Activated CD4-positive, alpha-beta T cell treated with anti-CD3 and anti-CD28 coated beads, Interleukin-2, amount 10 ng/mL, durations not matched to agents 7 days and 5 days (primary cell): ENCODE results near the gene MPRIP. TPM values are rescaled to one million over a fixed set of nuclear protein-coding genes. Genes with fewer than 3 reads are reported as not detected.
A peak's percentile ranks its signal among the peaks of the same experiment; 100 is the strongest.

ENCODE experiments used
- CTCF ChIA-PET: fragments of 350-600 bp; sonication (Branson Sonifier 250); formaldehyde crosslinking; loops from one replicate; lab custom pipeline; 2021; ENCODE audit warnings: antibody characterized with exemption; lab: Charles Lee
- POLR2A ChIA-PET: fragments of 350-600 bp; sonication (Branson Sonifier 250); formaldehyde crosslinking; loops from one replicate; lab custom pipeline; 2021; ENCODE audit warnings: antibody characterized with exemption; lab: Charles Lee
- DNase-seq: peaks from one replicate; pipeline ENCODE4 v3.0.0-alpha.2; 2020
- H3K27ac Mint-ChIP-seq: one replicate; pipeline ENCODE4 v1.8.0; 2021; ENCODE audit warnings: mild to moderate bottlenecking, moderate library complexity, mixed read lengths
- H3K27me3 Mint-ChIP-seq: one replicate; pipeline ENCODE4 v1.8.0; 2021; ENCODE audit warnings: mixed read lengths
- H3K36me3 Mint-ChIP-seq: one replicate; pipeline ENCODE4 v1.8.0; 2021; ENCODE audit warnings: low read depth, mixed read lengths
- H3K4me1 Mint-ChIP-seq: one replicate; pipeline ENCODE4 v1.8.0; 2021; ENCODE audit warnings: mixed read lengths
- H3K4me3 Mint-ChIP-seq: one replicate; pipeline ENCODE4 v1.8.0; 2021; ENCODE audit warnings: mild to moderate bottlenecking, moderate library complexity, mixed read lengths
- H3K9me3 Mint-ChIP-seq: one replicate; pipeline ENCODE4 v1.8.0; 2021; ENCODE audit warnings: mixed read lengths
- total RNA-seq, 2 experiments: library from RNA; stranded (reverse); gene quantifications; one replicate each; pipeline ENCODE4 v1.2.3, GENCODE V29; 2021

Gene MPRIP
- total RNA-seq, 2 experiments from 2014 or later, result 234 to 261 TPM

DNA sequence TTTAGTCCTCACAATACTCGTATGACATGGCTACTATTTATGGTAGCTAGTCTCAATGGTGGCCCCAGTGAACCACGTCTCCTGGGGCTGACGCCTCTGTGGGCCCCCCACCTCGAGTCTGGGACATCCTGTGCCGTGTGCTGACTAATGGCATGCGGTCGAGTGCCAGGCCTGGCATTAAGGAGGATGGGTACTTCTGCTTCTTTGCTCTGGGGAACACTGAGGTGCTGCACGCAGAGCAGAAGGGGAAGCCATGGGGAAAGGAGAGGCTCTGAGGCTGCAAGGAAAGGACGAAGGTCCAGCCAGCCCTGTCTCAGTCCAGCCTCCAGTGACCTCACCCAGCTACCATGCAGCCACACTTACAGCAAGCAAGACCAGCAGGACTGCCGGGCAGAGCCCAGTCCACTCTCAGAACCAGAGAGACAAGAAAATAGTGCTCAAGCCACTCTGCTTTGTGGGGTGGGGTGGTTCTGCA lies 5.7 kb upstream of the MPRIP start:
- CTCF ChIA-PET, result interaction anchor here (0.9 to 1.5 kb wide), 3 partner anchors 11 to 21 kb away, joined by 3 to 4 read pairs (median 3); no protein-coding TSS in a partner anchor
- no peak for DNase-seq
- Mint-ChIP-seq H3K4me1 (peaks cover 7% of the 10 kb centered on the region), H3K36me3 (no peaks in the 10 kb centered on the region), H3K4me3 (no peak overlapping the region), H3K9me3 (no peaks in the 10 kb centered on the region), H3K27ac (no peak overlapping the region), H3K27me3 (peaks cover 3% of the 10 kb centered on the region)
- POLR2A ChIA-PET, result no interaction called here

DNA sequence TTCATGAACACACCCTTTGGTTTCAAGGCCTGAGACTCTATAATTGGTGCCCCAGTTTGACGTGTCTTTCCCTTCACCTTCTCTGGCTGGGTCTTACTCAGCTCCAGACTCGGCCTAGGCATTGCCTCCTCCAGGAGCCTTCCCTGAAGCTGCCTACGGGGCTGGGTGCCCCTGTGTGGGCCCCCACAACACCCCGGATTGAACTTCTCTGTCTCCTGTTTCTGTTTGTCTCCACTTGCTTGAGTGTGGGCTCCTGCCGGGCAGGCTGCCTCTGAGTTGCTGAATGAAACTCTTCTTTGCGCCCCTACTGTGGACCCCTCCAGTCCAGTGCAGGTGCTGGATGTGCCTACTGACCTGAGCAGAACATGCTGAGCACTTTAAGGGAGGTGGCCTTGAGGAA lies 2.3 kb upstream of the MPRIP start:
- H3K36me3 Mint-ChIP-seq, result no peaks in the 10 kb centered on the region
- no peaks in the 10 kb centered on the region for H3K9me3 Mint-ChIP-seq
- CTCF ChIA-PET, result no interaction called here
- peaks cover 31% of the 10 kb centered on the region for H3K4me1 Mint-ChIP-seq
- POLR2A ChIA-PET, result no interaction called here
- no peak overlapping the region for H3K4me3 Mint-ChIP-seq
- peaks cover 1% of the 10 kb centered on the region for H3K27me3 Mint-ChIP-seq
- no peak overlapping the region for H3K27ac Mint-ChIP-seq
- DNase-seq, result no peak

DNA sequence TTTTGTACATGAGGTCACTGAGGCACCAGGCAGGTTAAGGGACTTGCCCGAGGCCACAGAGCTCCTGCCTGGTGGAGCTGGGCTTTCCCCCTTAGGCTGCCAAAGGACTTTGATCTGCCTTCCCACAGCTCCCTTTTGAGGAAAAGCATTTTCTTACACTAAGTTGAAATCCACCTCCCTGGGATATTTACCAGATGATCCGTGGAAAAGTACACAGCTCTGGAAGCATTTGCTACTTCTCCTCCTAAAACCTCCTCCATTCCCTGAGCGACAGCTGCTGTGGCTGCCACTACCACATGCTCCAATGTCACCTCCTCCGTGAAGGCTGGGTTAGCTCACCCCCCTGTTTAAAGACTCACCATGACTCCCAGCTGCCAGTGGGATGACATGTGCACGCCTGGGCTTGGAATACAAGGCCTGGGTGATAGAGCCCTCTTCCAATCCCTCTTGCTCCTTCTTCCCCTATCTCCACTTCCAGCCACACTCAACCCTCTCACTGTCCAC lies 1.2 kb upstream of the MPRIP start:
- H3K36me3 Mint-ChIP-seq, result peaks cover 1% of the 10 kb centered on the region
- CTCF ChIA-PET, result interaction anchor here (0.7 to 1.2 kb wide), 2 partner anchors 14 to 40 kb away, joined by 3 read pairs; no protein-coding TSS in a partner anchor
- POLR2A ChIA-PET, result interaction anchor here (0.5 to 0.6 kb wide), 2 partner anchors 55 to 238 kb away, joined by 3 to 5 read pairs; no protein-coding TSS in a partner anchor

DNA sequence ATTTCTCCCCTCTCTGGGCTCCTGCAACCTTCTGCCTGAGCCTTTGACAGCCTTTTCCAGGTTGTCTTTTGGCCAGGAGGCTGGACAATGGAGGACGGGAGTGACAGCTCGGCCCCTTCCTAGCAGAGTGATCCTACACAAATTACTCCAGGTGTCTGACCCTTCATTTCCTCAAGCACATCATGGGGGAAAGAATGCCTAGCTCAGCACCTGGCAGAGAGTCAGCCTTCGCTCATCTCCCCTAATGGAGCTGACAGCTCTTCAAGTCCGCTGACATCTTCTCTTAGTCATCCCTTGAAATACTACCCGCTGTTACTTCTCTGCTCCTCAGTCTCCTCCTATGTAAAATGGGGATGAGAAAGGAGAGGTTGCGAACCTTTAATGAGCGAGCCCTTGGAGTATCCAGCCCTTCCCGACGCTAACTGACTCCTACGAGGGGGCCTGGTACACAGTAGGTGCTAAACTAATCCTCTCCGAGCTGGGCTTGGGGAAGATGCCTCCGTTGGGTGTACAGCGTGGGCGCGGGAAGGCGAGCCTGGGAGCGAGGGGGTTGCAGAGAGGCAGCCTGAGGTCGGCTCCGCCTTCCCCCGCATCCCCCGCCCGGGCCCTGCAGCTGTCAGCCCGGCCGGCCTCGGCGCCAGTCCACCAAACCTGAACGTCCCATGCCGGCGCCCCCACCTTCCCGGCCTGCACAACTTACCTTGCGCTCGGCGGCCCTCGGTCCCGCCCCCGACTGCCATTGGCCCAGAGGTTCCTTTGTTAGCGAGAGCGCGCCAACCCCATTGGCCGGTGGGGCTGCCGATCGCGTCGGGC lies 480 bp upstream of the MPRIP start:
- Mint-ChIP-seq H3K27ac (peak overlapping the region; percentile 69), H3K4me1 (peaks cover 46% of the 10 kb centered on the region), H3K9me3 (peaks cover 3% of the 10 kb centered on the region), H3K36me3 (peaks cover 4% of the 10 kb centered on the region), H3K27me3 (no peaks in the 10 kb centered on the region), H3K4me3 (peak overlapping the region; percentile 67)
- peak; percentile 97 for DNase-seq
- POLR2A ChIA-PET, result interaction anchor here (0.5 to 0.6 kb wide), 2 partner anchors 54 to 237 kb away, joined by 3 to 5 read pairs; no protein-coding TSS in a partner anchor
- CTCF ChIA-PET, result interaction anchor here (0.6 to 1.4 kb wide), 5 partner anchors 10 to 239 kb away, joined by 3 read pairs; partner anchors contain the start of gene COPS3

More for the DNA sequence above, 1.2 kb upstream of the MPRIP start:
- Mint-ChIP-seq H3K27ac (peak overlapping the region; percentile 69), H3K4me3 (peak overlapping the region; percentile 67), H3K27me3 (no peaks in the 10 kb centered on the region), H3K9me3 (peaks cover under 1% of the 10 kb centered on the region), H3K4me1 (peaks cover 40% of the 10 kb centered on the region)
- no peak for DNase-seq

DNA sequence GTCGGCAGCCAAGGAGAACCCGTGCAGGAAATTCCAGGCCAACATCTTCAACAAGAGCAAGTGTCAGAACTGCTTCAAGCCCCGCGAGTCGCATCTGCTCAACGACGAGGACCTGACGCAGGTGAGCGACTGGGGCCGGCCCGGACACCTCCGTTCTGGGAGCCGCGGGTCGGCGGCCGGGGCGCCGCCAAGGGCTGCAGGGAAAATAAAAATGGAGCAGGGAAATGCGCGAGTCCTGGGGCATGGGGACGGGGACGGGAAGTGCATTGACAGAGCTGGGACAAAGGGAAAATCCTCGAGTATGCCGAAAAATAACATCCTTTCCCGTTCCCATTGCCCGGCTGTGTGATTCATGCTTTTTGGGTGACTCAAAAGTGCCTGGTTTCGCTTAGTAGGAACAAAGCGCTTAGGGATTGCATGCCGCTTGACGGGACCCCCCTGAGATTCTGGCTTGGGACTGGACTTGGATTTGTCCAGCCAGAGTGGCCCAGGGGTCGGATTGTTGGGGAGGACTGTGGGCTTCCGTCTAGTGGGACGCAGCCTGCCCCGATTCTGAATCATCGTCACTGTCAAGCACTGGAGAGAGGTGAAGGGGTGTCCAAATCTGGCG lies 699 bp downstream of the MPRIP start:
- CTCF ChIA-PET, result interaction anchor here (1.4 to 2.1 kb wide), 3 partner anchors 10 to 238 kb away, joined by 3 to 7 read pairs (median 4); partner anchors contain the start of gene COPS3
- Mint-ChIP-seq H3K36me3 (peaks cover 4% of the 10 kb centered on the region), H3K4me1 (peaks cover 52% of the 10 kb centered on the region), H3K4me3 (peak overlapping the region; percentile 97), H3K27me3 (no peaks in the 10 kb centered on the region), H3K9me3 (peaks cover 3% of the 10 kb centered on the region), H3K27ac (peak overlapping the region; percentile 84)
- POLR2A ChIA-PET, result no interaction called here
- peak; percentile 26 for DNase-seq

DNA sequence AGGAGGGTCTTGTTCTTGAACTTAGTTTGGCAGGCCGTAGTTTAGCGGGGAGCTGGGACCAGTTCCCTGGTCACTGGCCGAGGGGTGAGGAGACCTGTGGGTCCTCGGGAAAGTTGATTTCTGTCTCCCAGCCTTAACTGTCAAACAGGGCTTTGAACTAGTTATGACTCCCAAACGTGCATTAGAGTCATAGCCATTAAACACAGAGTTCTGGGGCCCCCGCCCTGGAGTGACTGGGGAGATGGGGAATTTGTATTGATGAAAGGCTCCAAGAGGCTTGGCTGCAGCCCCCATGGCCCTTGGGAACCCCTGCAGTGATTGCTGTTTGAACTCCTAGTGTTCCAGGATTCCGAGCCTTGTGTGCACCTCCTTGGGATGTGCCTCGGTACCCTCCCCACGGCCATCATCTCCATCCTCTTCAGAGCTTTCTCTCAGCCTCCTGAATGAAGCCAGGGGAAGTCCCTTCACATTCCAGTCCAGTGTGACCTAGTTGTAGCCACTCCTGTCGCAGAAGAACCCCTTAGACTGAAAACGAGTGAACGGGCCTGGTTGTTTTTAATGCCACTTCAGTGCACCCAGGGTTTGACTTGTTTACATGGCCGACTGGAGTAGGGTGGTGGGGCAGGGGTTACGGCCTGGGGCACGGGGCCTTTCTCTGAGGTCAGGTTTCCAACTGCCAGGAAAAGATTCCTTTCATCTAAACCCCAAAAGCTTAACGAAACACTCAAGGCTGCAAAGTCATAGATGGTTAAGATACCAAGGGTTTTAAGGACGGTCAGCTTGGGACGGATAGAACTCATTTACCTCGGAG lies 1.4 kb downstream of the MPRIP start:
- Mint-ChIP-seq H3K36me3 (peaks cover 4% of the 10 kb centered on the region), H3K27ac (peak overlapping the region; percentile 84), H3K4me3 (peak overlapping the region; percentile 97), H3K4me1 (peaks cover 59% of the 10 kb centered on the region), H3K27me3 (no peaks in the 10 kb centered on the region), H3K9me3 (peaks cover 3% of the 10 kb centered on the region)
- POLR2A ChIA-PET, result no interaction called here
- CTCF ChIA-PET, result interaction anchor here (1.5 to 2.1 kb wide), 3 partner anchors 8 to 27 kb away, joined by 4 to 7 read pairs (median 5); no protein-coding TSS in a partner anchor
- no peak for DNase-seq

DNA sequence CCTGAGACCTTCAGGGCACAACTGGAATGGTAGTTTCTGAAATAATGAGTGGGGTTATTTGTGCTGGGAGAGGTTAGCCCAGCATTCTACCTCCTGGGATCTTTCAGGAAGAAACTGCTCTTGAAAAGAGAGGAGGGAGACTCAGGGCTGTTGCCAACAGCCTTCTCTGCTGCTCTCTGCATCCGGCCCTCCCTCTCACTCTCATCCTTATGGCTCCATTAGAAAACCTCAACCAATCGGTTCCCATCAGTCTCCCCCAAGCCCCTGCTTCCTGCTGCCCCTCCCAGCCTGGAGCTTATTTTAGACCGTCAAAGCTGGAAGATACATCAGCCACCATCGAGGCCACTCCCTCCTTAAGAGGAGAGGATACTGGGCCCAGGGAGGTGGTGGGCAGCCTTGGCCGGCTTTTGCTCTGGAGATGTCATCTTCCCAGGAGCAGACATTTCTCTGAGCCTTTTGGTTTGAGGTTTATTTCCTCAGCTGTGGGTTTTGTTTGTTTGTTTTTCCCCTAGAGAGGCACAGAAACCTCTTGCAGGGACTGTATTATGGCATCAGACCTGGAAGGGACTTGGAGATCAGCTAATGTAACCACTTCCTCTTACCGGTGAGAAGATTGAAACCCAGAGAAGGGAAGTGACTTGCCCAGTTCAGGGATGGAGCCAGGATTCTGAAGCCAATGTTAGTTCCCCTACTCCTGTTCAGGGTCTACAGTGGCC lies 2.7 kb downstream of the MPRIP start:
- peak overlapping the region; percentile 84 for H3K27ac Mint-ChIP-seq
- no peaks in the 10 kb centered on the region for H3K27me3 Mint-ChIP-seq
- POLR2A ChIA-PET, result no interaction called here
- peaks cover 3% of the 10 kb centered on the region for H3K9me3 Mint-ChIP-seq
- DNase-seq, result no peak
- H3K36me3 Mint-ChIP-seq, result peaks cover 4% of the 10 kb centered on the region
- CTCF ChIA-PET, result interaction anchor here (1.0 to 2.1 kb wide), 4 partner anchors 8 to 28 kb away, joined by 3 to 7 read pairs (median 4); no protein-coding TSS in a partner anchor
- peak overlapping the region; percentile 97 for H3K4me3 Mint-ChIP-seq
- H3K4me1 Mint-ChIP-seq, result peaks cover 63% of the 10 kb centered on the region

DNA sequence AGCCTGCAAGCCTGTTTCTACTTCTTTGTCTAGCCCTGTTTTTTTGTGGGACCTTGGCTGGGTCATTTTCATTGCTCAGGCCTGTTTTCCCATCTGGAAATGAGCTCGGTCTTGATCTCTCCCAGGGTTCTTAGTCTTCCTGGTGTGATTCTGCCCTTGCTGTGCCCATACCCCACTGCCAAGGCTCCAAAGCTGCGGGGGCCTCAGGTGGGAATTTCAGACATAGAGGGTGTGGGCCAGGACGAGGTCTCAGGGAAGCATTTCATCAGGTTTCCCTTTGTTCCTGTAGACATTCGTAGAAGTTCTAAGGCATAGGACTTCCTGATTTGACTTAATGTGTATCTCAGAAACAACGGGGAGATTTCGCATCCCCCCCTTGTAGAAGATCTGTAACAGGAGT lies 5.8 kb downstream of the MPRIP start:
- no peak for DNase-seq
- Mint-ChIP-seq H3K27me3 (no peaks in the 10 kb centered on the region), H3K4me1 (peaks cover 73% of the 10 kb centered on the region), H3K36me3 (peaks cover 6% of the 10 kb centered on the region), H3K9me3 (peaks cover 3% of the 10 kb centered on the region), H3K4me3 (no peak overlapping the region), H3K27ac (no peak overlapping the region)
- ChIA-PET POLR2A (no interaction called here), CTCF (no interaction called here)

DNA sequence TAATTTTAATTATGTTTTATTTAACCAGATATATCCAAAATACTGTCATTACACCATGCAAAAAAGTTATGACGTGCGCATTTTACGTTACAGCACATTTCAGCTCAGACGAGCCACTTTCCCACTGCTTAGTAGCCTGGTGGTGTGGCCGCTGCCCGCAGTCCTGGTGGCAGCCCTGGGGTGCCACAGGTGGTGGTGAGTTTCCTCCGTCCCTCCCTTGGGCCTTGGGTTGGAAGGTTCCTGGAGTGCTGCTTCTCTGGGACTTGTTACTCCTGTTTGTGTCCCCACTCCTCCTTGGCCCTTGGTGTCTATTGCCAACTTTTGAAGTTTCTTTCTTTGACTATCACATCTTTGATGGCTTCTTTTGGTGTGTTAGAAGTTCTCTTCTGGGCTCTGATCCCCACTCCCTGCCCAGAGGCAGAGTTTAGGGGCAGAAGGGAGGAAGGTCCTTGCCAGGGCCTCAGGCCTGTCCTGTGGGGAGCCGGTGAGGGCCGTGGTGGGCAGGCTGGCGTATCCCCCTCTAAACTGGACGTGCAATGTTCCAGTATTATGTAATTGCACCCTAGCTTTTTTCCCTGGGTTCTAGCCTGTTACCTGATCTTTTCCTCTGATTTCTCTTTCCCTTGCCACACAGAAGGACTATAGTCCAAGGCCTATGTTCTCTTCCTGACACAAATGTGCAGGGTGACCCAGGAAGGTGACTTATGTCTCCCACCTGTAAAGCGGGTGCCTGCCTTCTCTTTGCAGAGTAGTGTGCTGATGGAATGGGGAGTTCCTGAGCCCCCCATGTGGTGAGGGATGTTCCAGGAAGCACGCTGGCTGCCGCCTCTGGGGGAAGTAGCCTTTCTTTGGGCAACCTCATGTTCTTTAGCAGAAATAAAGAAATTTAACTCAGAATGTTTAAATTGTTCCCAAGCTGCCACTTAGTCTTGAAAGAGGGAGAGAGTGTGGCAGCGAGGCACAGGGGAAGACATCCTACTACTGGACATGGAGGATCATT lies 8.4 kb downstream of the MPRIP start:
- H3K4me3 Mint-ChIP-seq, result no peak overlapping the region
- peaks cover 6% of the 10 kb centered on the region for H3K36me3 Mint-ChIP-seq
- H3K9me3 Mint-ChIP-seq, result peaks cover 3% of the 10 kb centered on the region
- H3K27ac Mint-ChIP-seq, result peak overlapping the region; percentile 15
- CTCF ChIA-PET, result interaction anchor here (1.0 kb wide), 2 partner anchors 9 to 50 kb away, joined by 3 read pairs; partner anchors contain the start of gene MPRIP
- POLR2A ChIA-PET, result no interaction called here
- H3K4me1 Mint-ChIP-seq, result peaks cover 56% of the 10 kb centered on the region
- no peaks in the 10 kb centered on the region for H3K27me3 Mint-ChIP-seq
- DNase-seq, result no peak

DNA sequence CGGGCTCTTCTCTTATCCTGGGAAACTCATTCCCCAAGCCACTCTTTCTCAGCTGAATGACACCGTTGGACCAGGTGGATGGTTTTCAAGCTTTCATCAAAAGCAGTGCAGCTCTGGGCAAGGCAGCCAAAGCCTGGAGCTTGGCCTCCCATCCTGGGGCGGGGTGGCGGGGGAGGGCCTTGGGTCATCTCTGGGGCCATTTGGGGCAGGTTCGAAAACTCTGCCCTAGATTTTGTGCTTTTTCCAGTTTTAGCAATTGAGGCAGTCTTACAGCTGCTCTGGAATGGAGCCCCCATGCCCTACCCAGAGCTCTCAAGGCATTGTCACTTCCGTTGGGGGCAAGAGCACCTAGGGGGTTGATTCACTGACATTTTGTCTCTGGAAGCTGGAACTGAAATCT lies 9.1 kb downstream of the MPRIP start:
- H3K27ac Mint-ChIP-seq, result no peak overlapping the region
- no peak for DNase-seq
- no peaks in the 10 kb centered on the region for H3K27me3 Mint-ChIP-seq
- ChIA-PET POLR2A (no interaction called here), CTCF (interaction anchor here (1.0 kb wide), 2 partner anchors 9 to 51 kb away, joined by 3 read pairs; partner anchors contain the start of gene MPRIP)
- no peak overlapping the region for H3K4me3 Mint-ChIP-seq
- H3K9me3 Mint-ChIP-seq, result no peaks in the 10 kb centered on the region
- H3K36me3 Mint-ChIP-seq, result peaks cover 2% of the 10 kb centered on the region
- H3K4me1 Mint-ChIP-seq, result peaks cover 52% of the 10 kb centered on the region
